GM23338 (cell line): ENCODE results near the gene NPFF.

ENCODE experiments used
- EZH2 ChIP-seq: fragments of 200-600 bp; sonication (generic); IDR thresholded peaks from one replicate; pipeline ENCODE4 v1.8.0; 2017; ENCODE audit warnings: antibody characterized with exemption, mild to moderate bottlenecking, low read depth; ENCODE audit not compliant: unreplicated experiment
- ZNF114 ChIP-seq: fragments of 250-450 bp; sonication (Bioruptor Pico); IDR thresholded peaks from 2 replicates; pipeline ENCODE4 v1.5.0; 2020; ENCODE audit warnings: mild to moderate bottlenecking, moderate library complexity
- TF ChIP-seq, protein P1 (sequence below): IDR thresholded peaks from one replicate; pipeline ENCODE4 v1.6.1; 2018; ENCODE audit warnings: antibody characterized with exemption; ENCODE audit not compliant: unreplicated experiment
- TF ChIP-seq, protein P2 (sequence below), 2 experiments: fragments of 200-600 bp in 1 of 2; sonication (generic) in 1 of 2; conservative IDR thresholded peaks; 2 replicates each; pipeline versions ENCODE4 v1.5.1 to v1.6.1; 2016 to 2017; ENCODE audit warnings: antibody characterized with exemption in 2 of 2, low read depth in 2 of 2, mild to moderate bottlenecking in 2 of 2, moderate library complexity in 1 of 2

DNA sequence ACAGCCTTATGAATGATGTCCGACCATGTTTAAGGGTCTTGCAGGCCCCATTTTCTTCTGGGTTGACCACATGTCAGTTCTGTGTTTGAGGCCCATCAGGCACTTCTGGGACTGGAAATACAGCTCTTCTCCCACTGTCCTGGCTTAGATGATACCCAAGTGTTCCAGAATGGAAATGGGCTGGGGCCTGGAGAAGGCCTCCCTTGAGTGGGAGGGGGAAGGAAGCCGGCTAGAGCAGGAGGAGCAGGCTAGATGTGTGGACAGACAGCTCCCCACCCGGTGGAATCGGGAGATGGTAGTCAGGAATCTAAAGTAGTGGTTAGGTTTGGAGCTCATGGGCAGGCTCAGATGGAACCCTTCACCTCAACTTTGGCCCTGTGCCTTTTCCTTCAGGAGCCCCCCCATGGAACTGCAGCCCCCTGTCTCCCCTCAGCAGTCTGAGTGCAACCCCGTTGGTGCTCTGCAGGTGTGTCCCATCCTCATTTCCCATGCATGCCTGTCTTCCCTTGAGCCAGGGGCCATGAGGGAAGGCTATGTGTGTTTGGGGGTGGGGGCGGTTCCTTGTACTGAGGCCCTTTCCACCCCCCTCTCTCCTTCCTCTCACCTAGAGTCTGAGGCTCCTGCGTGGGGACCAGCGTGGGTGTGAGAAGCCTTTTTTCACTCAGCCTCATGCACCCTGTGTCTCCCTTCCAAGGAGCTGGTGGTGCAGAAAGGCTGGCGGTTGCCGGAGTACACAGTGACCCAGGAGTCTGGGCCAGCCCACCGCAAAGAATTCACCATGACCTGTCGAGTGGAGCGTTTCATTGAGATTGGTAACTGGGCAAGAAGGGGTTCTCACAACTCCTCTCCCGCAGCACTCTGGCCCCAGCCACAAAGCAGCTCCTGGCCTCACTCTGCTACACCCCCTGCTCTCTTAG, 3.0 kb downstream of the NPFF start:
- TF ChIP-seq, protein P1, sequence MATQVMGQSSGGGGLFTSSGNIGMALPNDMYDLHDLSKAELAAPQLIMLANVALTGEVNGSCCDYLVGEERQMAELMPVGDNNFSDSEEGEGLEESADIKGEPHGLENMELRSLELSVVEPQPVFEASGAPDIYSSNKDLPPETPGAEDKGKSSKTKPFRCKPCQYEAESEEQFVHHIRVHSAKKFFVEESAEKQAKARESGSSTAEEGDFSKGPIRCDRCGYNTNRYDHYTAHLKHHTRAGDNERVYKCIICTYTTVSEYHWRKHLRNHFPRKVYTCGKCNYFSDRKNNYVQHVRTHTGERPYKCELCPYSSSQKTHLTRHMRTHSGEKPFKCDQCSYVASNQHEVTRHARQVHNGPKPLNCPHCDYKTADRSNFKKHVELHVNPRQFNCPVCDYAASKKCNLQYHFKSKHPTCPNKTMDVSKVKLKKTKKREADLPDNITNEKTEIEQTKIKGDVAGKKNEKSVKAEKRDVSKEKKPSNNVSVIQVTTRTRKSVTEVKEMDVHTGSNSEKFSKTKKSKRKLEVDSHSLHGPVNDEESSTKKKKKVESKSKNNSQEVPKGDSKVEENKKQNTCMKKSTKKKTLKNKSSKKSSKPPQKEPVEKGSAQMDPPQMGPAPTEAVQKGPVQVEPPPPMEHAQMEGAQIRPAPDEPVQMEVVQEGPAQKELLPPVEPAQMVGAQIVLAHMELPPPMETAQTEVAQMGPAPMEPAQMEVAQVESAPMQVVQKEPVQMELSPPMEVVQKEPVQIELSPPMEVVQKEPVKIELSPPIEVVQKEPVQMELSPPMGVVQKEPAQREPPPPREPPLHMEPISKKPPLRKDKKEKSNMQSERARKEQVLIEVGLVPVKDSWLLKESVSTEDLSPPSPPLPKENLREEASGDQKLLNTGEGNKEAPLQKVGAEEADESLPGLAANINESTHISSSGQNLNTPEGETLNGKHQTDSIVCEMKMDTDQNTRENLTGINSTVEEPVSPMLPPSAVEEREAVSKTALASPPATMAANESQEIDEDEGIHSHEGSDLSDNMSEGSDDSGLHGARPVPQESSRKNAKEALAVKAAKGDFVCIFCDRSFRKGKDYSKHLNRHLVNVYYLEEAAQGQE: no peak
- TF ChIP-seq EZH2 (no peak), ZNF114 (CRISPR knock-in tag) (no peak)
- TF ChIP-seq, protein P2, sequence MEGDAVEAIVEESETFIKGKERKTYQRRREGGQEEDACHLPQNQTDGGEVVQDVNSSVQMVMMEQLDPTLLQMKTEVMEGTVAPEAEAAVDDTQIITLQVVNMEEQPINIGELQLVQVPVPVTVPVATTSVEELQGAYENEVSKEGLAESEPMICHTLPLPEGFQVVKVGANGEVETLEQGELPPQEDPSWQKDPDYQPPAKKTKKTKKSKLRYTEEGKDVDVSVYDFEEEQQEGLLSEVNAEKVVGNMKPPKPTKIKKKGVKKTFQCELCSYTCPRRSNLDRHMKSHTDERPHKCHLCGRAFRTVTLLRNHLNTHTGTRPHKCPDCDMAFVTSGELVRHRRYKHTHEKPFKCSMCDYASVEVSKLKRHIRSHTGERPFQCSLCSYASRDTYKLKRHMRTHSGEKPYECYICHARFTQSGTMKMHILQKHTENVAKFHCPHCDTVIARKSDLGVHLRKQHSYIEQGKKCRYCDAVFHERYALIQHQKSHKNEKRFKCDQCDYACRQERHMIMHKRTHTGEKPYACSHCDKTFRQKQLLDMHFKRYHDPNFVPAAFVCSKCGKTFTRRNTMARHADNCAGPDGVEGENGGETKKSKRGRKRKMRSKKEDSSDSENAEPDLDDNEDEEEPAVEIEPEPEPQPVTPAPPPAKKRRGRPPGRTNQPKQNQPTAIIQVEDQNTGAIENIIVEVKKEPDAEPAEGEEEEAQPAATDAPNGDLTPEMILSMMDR (conservative IDR thresholded peaks at IDR 0.05; ENCODE audit: low read depth in 2 of 2): no peak
